ENCODE measurements around the gene PAX7.

DNA sequence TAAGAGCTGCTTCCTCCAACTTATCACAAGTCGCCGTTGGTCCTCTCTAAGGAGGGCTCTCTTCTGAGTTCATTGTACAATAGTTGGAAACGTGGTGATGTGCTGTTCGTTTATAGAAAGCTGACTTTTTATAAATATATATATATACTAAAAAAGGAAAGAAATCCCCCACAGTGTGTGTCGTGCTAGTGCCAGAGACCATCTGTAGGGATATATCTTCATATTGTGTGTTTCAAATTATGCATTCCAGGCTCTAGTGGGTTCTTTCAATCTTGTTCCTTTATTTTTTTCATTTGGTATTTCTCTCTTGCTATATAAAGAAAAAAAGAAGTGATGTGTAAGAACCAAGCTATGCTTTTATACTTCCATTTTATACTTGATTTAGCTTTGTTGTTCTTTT lies 117.0 kb downstream of the PAX7 start:
- TF ChIP-seq, protein P1, sequence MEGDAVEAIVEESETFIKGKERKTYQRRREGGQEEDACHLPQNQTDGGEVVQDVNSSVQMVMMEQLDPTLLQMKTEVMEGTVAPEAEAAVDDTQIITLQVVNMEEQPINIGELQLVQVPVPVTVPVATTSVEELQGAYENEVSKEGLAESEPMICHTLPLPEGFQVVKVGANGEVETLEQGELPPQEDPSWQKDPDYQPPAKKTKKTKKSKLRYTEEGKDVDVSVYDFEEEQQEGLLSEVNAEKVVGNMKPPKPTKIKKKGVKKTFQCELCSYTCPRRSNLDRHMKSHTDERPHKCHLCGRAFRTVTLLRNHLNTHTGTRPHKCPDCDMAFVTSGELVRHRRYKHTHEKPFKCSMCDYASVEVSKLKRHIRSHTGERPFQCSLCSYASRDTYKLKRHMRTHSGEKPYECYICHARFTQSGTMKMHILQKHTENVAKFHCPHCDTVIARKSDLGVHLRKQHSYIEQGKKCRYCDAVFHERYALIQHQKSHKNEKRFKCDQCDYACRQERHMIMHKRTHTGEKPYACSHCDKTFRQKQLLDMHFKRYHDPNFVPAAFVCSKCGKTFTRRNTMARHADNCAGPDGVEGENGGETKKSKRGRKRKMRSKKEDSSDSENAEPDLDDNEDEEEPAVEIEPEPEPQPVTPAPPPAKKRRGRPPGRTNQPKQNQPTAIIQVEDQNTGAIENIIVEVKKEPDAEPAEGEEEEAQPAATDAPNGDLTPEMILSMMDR (IDR thresholded peaks at IDR 0.05; ENCODE audit: insufficient read depth, low read length), result no peak
- TF ChIP-seq, protein P2, sequence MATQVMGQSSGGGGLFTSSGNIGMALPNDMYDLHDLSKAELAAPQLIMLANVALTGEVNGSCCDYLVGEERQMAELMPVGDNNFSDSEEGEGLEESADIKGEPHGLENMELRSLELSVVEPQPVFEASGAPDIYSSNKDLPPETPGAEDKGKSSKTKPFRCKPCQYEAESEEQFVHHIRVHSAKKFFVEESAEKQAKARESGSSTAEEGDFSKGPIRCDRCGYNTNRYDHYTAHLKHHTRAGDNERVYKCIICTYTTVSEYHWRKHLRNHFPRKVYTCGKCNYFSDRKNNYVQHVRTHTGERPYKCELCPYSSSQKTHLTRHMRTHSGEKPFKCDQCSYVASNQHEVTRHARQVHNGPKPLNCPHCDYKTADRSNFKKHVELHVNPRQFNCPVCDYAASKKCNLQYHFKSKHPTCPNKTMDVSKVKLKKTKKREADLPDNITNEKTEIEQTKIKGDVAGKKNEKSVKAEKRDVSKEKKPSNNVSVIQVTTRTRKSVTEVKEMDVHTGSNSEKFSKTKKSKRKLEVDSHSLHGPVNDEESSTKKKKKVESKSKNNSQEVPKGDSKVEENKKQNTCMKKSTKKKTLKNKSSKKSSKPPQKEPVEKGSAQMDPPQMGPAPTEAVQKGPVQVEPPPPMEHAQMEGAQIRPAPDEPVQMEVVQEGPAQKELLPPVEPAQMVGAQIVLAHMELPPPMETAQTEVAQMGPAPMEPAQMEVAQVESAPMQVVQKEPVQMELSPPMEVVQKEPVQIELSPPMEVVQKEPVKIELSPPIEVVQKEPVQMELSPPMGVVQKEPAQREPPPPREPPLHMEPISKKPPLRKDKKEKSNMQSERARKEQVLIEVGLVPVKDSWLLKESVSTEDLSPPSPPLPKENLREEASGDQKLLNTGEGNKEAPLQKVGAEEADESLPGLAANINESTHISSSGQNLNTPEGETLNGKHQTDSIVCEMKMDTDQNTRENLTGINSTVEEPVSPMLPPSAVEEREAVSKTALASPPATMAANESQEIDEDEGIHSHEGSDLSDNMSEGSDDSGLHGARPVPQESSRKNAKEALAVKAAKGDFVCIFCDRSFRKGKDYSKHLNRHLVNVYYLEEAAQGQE (IDR thresholded peaks at IDR 0.05; ENCODE audit: insufficient replicate concordance, low read depth), result no peak
- TF ChIP-seq POLR2AphosphoS5 (IDR thresholded peaks at IDR 0.05; ENCODE audit: low read depth) (no peak), SPI1 (IDR thresholded peaks at IDR 0.05; ENCODE audit: borderline replicate concordance, low read depth) (no peak)

All from HL-60 (cell line).